Heart left ventricle (tissue), 13 donors: Measurements from ENCODE around the gene SGK2.

Experiments used
- POLR2A ChIP-seq, 2 donors: fragments of 450-650 bp; IDR thresholded peaks; one replicate each; pipeline ENCODE4 v1.6.1; 2017; ENCODE audit warnings: antibody characterized with exemption in 2 of 2, mild to moderate bottlenecking in 2 of 2, moderate library complexity in 2 of 2
- TF ChIP-seq, protein P1 (sequence below), 12 donors: fragments of 200-600 bp; sonication (generic) in 4 of 12; IDR thresholded peaks; one replicate each; pipeline versions ENCODE4 v1.5.0 to v1.8.0; 2018 to 2022; ENCODE audit warnings: antibody characterized with exemption in 12 of 12, mild to moderate bottlenecking in 5 of 12
- donor health status: ischemic (EF 13 %, LVEDD 7.1; RV severe dilation, severe dysfunction).
- donor health status: DM: no; HTN: yes; CAD: no.
- donor health status: DM: no; HTN: no; CAD: no.
- donor health status: ischemic (EF 25% LVEDD 6.9; RV normal size, moderate dysfunction).
- donor health status: ischemic (EF 25% LVEDD 5.7; RV mildly dilated, moderate dysfunction).
- donor health status: ischemic (EF 35%, LVEDD 5.7; RV mildly dilated, moderate dysfunction).
- donor health status: nonischemic (EF 11% LVEDD 7.7; RV severe dilation, severe dysfunction).
- donor health status: DM: yes; HTN: yes; CAD: no.
- donor health status: PGD.
- donor health status: ischemic (EF 29% LVEDD 5.4; RV normal size, mild dysfunction).
- donor health status: nonischemic (EF 23%, LVEDD 6.1; RV moderate dilation, normal function).

- TF ChIP-seq, protein P1, sequence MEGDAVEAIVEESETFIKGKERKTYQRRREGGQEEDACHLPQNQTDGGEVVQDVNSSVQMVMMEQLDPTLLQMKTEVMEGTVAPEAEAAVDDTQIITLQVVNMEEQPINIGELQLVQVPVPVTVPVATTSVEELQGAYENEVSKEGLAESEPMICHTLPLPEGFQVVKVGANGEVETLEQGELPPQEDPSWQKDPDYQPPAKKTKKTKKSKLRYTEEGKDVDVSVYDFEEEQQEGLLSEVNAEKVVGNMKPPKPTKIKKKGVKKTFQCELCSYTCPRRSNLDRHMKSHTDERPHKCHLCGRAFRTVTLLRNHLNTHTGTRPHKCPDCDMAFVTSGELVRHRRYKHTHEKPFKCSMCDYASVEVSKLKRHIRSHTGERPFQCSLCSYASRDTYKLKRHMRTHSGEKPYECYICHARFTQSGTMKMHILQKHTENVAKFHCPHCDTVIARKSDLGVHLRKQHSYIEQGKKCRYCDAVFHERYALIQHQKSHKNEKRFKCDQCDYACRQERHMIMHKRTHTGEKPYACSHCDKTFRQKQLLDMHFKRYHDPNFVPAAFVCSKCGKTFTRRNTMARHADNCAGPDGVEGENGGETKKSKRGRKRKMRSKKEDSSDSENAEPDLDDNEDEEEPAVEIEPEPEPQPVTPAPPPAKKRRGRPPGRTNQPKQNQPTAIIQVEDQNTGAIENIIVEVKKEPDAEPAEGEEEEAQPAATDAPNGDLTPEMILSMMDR (IDR thresholded peaks at IDR 0.05) = no peak
- TF ChIP-seq POLR2A (IDR thresholded peaks at IDR 0.05) = no peak
These were observed 21.3 kb downstream of the SGK2 start for GRCh38 chr20:43579861-43580793.
